ENCODE data around the gene ATP8B1. TPM values are rescaled to one million over a fixed set of nuclear protein-coding genes. Genes with fewer than 3 reads are reported as not detected.

The ATP8B1 gene
- total RNA-seq, 2 experiments from 2014 or later: not detected

- CTCF ChIA-PET: no interaction called here
- H3K27ac ChIP-seq (ENCODE audit: low read depth in 1 of 2, low read length in 2 of 2): no peak overlapping the region
- H3K9me3 ChIP-seq (ENCODE audit: control insufficient read depth in 1 of 2, insufficient read depth in 1 of 2, low read length in 2 of 2): peaks cover 0 to 19% of the 10 kb centered on the region in 2 experiments
- intact Hi-C loops (cut with DNase I, micrococcal nuclease): no loop called here
- H3K27me3 ChIP-seq (ENCODE audit: control insufficient read depth in 1 of 2, insufficient read depth in 2 of 2, low read length in 2 of 2): no peaks in the 10 kb centered on the region
- ATAC-seq (ENCODE audit: poor library complexity) (no peak), DNase-seq (no peak)
- peaks cover 4% of the 10 kb centered on the region for H3K9me3 Mint-ChIP-seq
- H3K27me3 Mint-ChIP-seq: no peaks in the 10 kb centered on the region
- no peak overlapping the region for H3K4me3 Mint-ChIP-seq
- POLR2A ChIA-PET: no interaction called here
- TF ChIP-seq, protein P1, sequence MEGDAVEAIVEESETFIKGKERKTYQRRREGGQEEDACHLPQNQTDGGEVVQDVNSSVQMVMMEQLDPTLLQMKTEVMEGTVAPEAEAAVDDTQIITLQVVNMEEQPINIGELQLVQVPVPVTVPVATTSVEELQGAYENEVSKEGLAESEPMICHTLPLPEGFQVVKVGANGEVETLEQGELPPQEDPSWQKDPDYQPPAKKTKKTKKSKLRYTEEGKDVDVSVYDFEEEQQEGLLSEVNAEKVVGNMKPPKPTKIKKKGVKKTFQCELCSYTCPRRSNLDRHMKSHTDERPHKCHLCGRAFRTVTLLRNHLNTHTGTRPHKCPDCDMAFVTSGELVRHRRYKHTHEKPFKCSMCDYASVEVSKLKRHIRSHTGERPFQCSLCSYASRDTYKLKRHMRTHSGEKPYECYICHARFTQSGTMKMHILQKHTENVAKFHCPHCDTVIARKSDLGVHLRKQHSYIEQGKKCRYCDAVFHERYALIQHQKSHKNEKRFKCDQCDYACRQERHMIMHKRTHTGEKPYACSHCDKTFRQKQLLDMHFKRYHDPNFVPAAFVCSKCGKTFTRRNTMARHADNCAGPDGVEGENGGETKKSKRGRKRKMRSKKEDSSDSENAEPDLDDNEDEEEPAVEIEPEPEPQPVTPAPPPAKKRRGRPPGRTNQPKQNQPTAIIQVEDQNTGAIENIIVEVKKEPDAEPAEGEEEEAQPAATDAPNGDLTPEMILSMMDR (IDR thresholded peaks at IDR 0.05): no peak
- H3K27ac Mint-ChIP-seq: no peak overlapping the region
- no peak overlapping the region for H3K4me3 ChIP-seq (ENCODE audit: low read length)
- no peaks in the 10 kb centered on the region for H3K4me1 ChIP-seq (ENCODE audit: insufficient read depth, low read length)
- no peaks in the 10 kb centered on the region for H3K36me3 ChIP-seq (ENCODE audit: insufficient read depth, low read length)
- H3K36me3 Mint-ChIP-seq (ENCODE audit: low read depth): peaks cover 42% of the 10 kb centered on the region
- no peaks in the 10 kb centered on the region for H3K4me1 Mint-ChIP-seq (ENCODE audit: low read depth)
Observed at GRCh38 chr18:57697426-57697825, 105.7 kb downstream of the ATP8B1 start.

GRCh38 chr18:57696271-57696670, 106.8 kb downstream of the ATP8B1 start:
- Mint-ChIP-seq H3K27ac (no peak overlapping the region), H3K9me3 (peaks cover 2% of the 10 kb centered on the region), H3K27me3 (no peaks in the 10 kb centered on the region), H3K36me3 (ENCODE audit: low read depth) (peaks cover 49% of the 10 kb centered on the region), H3K4me3 (no peak overlapping the region), H3K4me1 (ENCODE audit: low read depth) (peaks cover 4% of the 10 kb centered on the region)
- ChIA-PET POLR2A (no interaction called here), CTCF (interaction anchor here (0.6 kb wide), 1 partner anchor 1375 kb away, joined by 4 read pairs; no protein-coding TSS in a partner anchor)
- no peaks in the 10 kb centered on the region for H3K36me3 ChIP-seq (ENCODE audit: insufficient read depth, low read length)
- intact Hi-C loops (cut with DNase I, micrococcal nuclease): no loop called here
- no peaks in the 10 kb centered on the region for H3K27me3 ChIP-seq (ENCODE audit: control insufficient read depth in 1 of 2, insufficient read depth in 2 of 2, low read length in 2 of 2)
- peaks cover 0 to 19% of the 10 kb centered on the region in 2 experiments for H3K9me3 ChIP-seq (ENCODE audit: control insufficient read depth in 1 of 2, insufficient read depth in 1 of 2, low read length in 2 of 2)
- H3K27ac ChIP-seq (ENCODE audit: low read depth in 1 of 2, low read length in 2 of 2): no peak overlapping the region
- H3K4me1 ChIP-seq (ENCODE audit: insufficient read depth, low read length): no peaks in the 10 kb centered on the region
- TF ChIP-seq, protein P1 (IDR thresholded peaks at IDR 0.05): no peak
- no peak overlapping the region for H3K4me3 ChIP-seq (ENCODE audit: low read length)
- ATAC-seq (ENCODE audit: poor library complexity) (no peak), DNase-seq (no peak)

DNA sequence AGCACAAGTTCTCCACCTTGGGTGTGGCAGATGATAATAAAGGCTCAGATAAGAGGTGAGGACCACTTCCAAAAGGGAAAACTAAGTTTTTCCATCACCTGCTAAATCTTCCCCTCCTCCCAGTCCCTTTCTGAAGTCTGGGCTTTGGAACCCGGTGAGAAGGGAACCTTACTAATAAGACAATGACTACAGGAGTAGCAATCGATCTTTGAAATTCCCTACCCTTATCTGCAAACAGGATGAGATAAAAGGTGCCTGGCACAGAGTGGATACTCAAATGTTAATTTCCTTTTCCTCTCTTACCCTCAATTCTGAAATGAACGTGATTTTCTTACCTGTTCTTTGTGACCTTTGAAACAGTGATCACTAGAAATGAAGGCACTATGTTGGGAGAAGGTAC, 111.8 kb downstream of the ATP8B1 start:
- no peaks in the 10 kb centered on the region for H3K4me1 ChIP-seq (ENCODE audit: insufficient read depth, low read length)
- no peak overlapping the region for H3K27ac ChIP-seq (ENCODE audit: low read depth in 1 of 2, low read length in 2 of 2)
- Mint-ChIP-seq H3K36me3 (ENCODE audit: low read depth) (peaks cover 55% of the 10 kb centered on the region), H3K4me3 (no peak overlapping the region), H3K4me1 (ENCODE audit: low read depth) (peaks cover 4% of the 10 kb centered on the region), H3K9me3 (no peaks in the 10 kb centered on the region), H3K27me3 (no peaks in the 10 kb centered on the region), H3K27ac (no peak overlapping the region)
- intact Hi-C loops (cut with DNase I, micrococcal nuclease): no loop called here
- no peaks in the 10 kb centered on the region for H3K27me3 ChIP-seq (ENCODE audit: control insufficient read depth in 1 of 2, insufficient read depth in 2 of 2, low read length in 2 of 2)
- ATAC-seq (ENCODE audit: poor library complexity) (no peak), DNase-seq (no peak)
- POLR2A ChIA-PET: no interaction called here
- TF ChIP-seq, protein P1 (IDR thresholded peaks at IDR 0.05): no peak
- CTCF ChIA-PET: no interaction called here
- no peak overlapping the region for H3K4me3 ChIP-seq (ENCODE audit: low read length)
- no peaks in the 10 kb centered on the region for H3K36me3 ChIP-seq (ENCODE audit: insufficient read depth, low read length)
- H3K9me3 ChIP-seq (ENCODE audit: control insufficient read depth in 1 of 2, insufficient read depth in 1 of 2, low read length in 2 of 2): peaks cover 0 to 9% of the 10 kb centered on the region in 2 experiments
